Stimulated activated CD4-positive, alpha-beta T cell treated with anti-CD3 and anti-CD28 coated beads, TNF-alpha, amount 100 ng/mL, for 48 hours (primary cell): ENCODE data around the gene CLEC18C.
"Not testable (repeated sequence)": the region's sequence is repeated elsewhere in the genome, so short reads cannot be mapped to it uniquely, and the experiment has no call there.

Source experiments
- DNase-seq, 3 donors: peaks; one replicate each; pipeline ENCODE4 v3.0.0-alpha.2; 2020; ENCODE audit warnings: low read depth in 3 of 3

The CLEC18C gene

GRCh38 chr16:70206382-70206781, 32.8 kb downstream of the CLEC18C start:
- DNase-seq, result not testable (repeated sequence)

GRCh38 chr16:70218586-70218985, 45.0 kb downstream of the CLEC18C start:
- not testable (repeated sequence) for DNase-seq

GRCh38 chr16:70222574-70222973, 49.0 kb downstream of the CLEC18C start:
- not testable (repeated sequence) for DNase-seq

- not testable (repeated sequence) for DNase-seq
Measured at GRCh38 chr16:70223216-70223615, 49.6 kb downstream of the CLEC18C start.

GRCh38 chr16:70223971-70224513, 50.5 kb downstream of the CLEC18C start:
- not testable (repeated sequence) for DNase-seq

- DNase-seq, result not testable (repeated sequence)
Measured at GRCh38 chr16:70224645-70225044, 51.1 kb downstream of the CLEC18C start.

- DNase-seq, result not testable (repeated sequence)
Measured at GRCh38 chr16:70225430-70225829, 51.8 kb downstream of the CLEC18C start.

GRCh38 chr16:70226024-70226423, 52.4 kb downstream of the CLEC18C start:
- not testable (repeated sequence) for DNase-seq

- DNase-seq, result not testable (repeated sequence)
Measured at GRCh38 chr16:70231831-70232230, 58.2 kb downstream of the CLEC18C start.
